Colonic mucosa (tissue), 4 donors: ENCODE measurements around the gene TUBA3E. TPM values are rescaled to one million over a fixed set of nuclear protein-coding genes. Genes with fewer than 3 reads are reported as not detected.
"Not testable (repeated sequence)": the region's sequence is repeated elsewhere in the genome, so short reads cannot be mapped to it uniquely, and the experiment has no call there.

ENCODE experiments used
- DNase-seq: peaks from one replicate; pipeline ENCODE4 v3.0.0-alpha.2; 2020
- H3K27ac ChIP-seq: fragments of 200-600 bp; one replicate; pipeline ENCODE4 v1.8.0; 2021
- H3K27me3 ChIP-seq: fragments of 200-600 bp; one replicate; pipeline ENCODE4 v1.8.0; 2021
- H3K36me3 ChIP-seq: fragments of 200-600 bp; one replicate; pipeline ENCODE4 v1.8.0; 2021
- H3K4me1 ChIP-seq: fragments of 200-600 bp; one replicate; pipeline ENCODE4 v1.8.0; 2021; ENCODE audit warnings: mild to moderate bottlenecking
- H3K4me3 ChIP-seq: fragments of 200-600 bp; one replicate; pipeline ENCODE4 v1.8.0; 2021
- H3K9ac ChIP-seq, 2 donors: one replicate each; pipeline ENCODE4 v1.7.0; 2013; ENCODE audit warnings: control low read depth in 2 of 2, low read depth in 2 of 2, low read length in 2 of 2
- H3K9me3 ChIP-seq: fragments of 200-600 bp; one replicate; pipeline ENCODE4 v1.8.0; 2021
- intact Hi-C: fragments of 100-400 bp; cut with DNase I; formaldehyde crosslinking; loops from one replicate; pipeline ENCODE4 v1.14.1; 2022
- total RNA-seq, 2 donors: library from RNA; stranded (reverse); fragmentation: NEBNext Ultra II Directional in 1 of 2; extraction: Animal tissue kit (Norgen Biotek cat#: 25700) in 1 of 2; gene quantifications; one replicate each; pipeline ENCODE4 v1.2.1, GENCODE V29; 2021
- TF ChIP-seq, protein P1 (sequence below): fragments of 200-600 bp; IDR thresholded peaks from one replicate; pipeline ENCODE4 v1.8.0; 2022; ENCODE audit warnings: antibody characterized with exemption, mild to moderate bottlenecking
- donor health status: healthy.
- donor health status: DM: no; HTN: no; CAD: no.
- donor health status: DM: no; HTN: no; CAD: no.

The TUBA3E gene
- total RNA-seq, 2 donors from 2014 or later = not detected

DNA sequence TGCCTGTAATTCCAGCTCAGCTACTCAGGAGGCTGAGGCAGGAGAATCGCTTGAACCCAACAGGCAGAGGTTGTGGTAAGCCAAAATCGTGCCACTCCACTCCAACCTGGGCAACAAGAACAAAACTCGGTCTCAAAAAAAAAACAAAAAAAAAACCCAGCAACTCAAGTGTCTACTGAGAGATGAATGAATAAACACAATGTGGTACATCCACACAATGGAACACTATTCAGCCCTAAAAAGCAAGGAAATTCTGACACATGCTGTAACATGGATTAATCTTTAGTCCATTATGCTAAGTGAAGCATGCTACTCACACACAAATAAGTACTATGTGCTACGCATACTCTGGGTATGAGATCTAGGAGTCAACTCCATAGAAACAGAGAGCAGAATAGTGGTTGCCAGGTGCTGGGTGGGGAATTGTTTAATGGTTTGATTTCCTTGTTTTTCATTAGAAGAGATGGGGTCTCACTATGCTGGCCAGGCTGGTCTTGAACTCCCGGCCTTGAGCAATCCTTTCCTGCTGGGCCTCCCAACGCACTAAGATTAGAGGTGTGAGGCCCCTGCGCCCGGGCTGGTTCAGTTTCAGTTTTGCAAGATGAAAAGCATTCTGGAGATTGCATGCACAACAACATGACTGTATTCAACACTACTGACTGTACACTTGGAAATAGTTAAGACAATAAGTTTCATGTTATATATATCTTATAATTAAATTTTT lies 32.8 kb downstream of the TUBA3E start:
- DNase-seq = no peak
- H3K4me3 ChIP-seq = no peak overlapping the region
- H3K36me3 ChIP-seq = no peaks in the 10 kb centered on the region
- intact Hi-C loops = loop anchor here (10.0 kb wide), 1 partner anchor 1339 kb away; no protein-coding TSS in a partner anchor
- H3K9ac ChIP-seq = no peak overlapping the region
- H3K9me3 ChIP-seq = no peaks in the 10 kb centered on the region
- H3K4me1 ChIP-seq = no peaks in the 10 kb centered on the region
- H3K27me3 ChIP-seq = no peaks in the 10 kb centered on the region
- TF ChIP-seq, protein P1, sequence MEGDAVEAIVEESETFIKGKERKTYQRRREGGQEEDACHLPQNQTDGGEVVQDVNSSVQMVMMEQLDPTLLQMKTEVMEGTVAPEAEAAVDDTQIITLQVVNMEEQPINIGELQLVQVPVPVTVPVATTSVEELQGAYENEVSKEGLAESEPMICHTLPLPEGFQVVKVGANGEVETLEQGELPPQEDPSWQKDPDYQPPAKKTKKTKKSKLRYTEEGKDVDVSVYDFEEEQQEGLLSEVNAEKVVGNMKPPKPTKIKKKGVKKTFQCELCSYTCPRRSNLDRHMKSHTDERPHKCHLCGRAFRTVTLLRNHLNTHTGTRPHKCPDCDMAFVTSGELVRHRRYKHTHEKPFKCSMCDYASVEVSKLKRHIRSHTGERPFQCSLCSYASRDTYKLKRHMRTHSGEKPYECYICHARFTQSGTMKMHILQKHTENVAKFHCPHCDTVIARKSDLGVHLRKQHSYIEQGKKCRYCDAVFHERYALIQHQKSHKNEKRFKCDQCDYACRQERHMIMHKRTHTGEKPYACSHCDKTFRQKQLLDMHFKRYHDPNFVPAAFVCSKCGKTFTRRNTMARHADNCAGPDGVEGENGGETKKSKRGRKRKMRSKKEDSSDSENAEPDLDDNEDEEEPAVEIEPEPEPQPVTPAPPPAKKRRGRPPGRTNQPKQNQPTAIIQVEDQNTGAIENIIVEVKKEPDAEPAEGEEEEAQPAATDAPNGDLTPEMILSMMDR = no peak
- H3K27ac ChIP-seq = no peak overlapping the region

DNA sequence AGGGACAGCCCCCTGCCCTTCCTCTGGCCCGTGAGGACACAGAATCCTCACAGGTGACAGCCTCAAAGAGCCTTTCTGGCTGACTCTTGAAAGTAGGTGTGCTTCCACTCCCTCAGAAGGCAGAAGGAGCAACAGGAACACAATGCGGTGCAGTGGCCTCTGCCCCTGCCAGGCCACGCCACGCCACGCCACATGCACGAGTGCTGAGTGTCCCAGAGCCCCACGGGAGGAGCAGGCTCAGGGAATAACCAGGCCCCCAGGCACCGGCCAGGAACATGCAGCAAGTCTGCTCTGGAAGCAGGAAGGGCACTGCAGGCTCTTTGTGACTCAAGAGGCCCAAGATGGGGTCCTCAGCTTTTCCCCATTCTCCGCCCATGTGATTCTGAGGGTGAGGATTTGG lies 35.3 kb downstream of the TUBA3E start:
- Histone ChIP-seq H3K27me3 (no peaks in the 10 kb centered on the region), H3K9me3 (no peaks in the 10 kb centered on the region), H3K36me3 (no peaks in the 10 kb centered on the region), H3K9ac (no peak overlapping the region), H3K4me3 (no peak overlapping the region), H3K27ac (no peak overlapping the region), H3K4me1 (no peaks in the 10 kb centered on the region)
- intact Hi-C loops = loop anchor here (10.0 kb wide), 1 partner anchor 1342 kb away; no protein-coding TSS in a partner anchor
- TF ChIP-seq, protein P1 = no peak
- no peak for DNase-seq

DNA sequence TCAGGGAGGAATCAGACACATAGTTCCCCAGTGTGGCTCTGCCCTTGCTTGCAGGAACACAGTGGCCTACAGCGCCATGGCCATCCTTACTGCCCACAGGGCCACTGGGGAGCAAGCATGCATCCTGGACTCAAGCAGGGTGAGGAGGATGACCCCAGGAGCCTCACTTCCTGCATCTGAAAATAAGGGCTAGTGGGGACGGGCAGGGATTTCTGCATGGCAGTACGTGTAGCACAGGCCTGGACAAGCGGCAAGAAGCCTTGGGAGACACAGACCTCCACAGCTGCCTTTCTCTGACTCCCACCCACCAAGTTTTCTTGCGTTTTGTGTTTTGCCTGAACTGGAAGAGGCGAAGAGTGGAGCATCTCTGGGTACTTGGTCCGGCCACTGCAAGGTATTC lies 35.8 kb downstream of the TUBA3E start:
- not testable (repeated sequence) for DNase-seq, H3K4me3 ChIP-seq, H3K27me3 ChIP-seq, H3K9ac ChIP-seq, H3K27ac ChIP-seq, H3K36me3 ChIP-seq, H3K9me3 ChIP-seq, H3K4me1 ChIP-seq
- intact Hi-C loops = loop anchor here (10.0 kb wide), 1 partner anchor 1342 kb away; no protein-coding TSS in a partner anchor

DNA sequence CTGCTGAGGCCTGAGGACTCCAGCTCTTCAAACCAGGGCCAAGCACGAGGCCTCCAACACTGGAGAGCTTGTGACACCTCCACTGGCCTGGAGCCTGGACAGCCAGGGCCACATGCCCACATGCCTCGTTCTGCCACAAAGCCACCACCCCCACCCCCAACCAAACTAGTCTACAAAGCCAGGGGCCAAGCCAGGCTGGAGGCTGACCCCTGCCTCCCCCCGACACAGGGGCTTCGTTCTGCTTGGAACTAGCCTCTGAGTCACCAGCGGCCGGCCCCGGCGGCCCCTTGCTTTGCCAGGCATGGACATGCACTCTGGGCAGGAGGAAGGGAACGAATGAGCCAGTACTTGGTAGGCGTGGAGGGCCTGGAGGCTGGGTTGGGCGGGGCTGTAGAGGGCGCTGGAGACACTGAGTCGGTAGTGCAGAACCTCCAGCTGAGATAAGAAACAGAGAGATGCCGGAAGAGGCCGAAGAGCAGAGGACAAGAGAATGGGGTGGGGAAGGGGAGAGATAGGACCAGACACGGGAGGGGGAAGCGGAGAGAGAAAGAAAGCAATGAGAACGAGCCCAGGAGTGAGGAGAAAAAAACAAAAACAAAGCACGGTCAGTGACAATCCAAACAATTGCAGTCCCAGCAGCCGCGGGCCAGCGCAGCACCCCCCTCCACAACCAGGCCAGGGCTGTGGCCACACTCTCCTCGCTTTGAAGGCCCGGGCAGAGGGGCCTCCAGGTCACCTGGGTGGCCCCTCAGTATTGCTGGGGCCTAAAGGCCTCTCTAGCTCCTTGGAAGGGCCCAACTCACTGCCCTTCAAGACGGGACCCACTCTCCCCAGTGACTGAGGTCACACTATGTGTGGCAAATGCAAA lies 37.2 kb downstream of the TUBA3E start:
- not testable (repeated sequence) for H3K9ac ChIP-seq, H3K36me3 ChIP-seq, H3K27me3 ChIP-seq, H3K9me3 ChIP-seq, DNase-seq, H3K4me3 ChIP-seq, H3K27ac ChIP-seq, H3K4me1 ChIP-seq
- intact Hi-C loops = loop anchor here (10.0 kb wide), 1 partner anchor 1344 kb away; no protein-coding TSS in a partner anchor

DNA sequence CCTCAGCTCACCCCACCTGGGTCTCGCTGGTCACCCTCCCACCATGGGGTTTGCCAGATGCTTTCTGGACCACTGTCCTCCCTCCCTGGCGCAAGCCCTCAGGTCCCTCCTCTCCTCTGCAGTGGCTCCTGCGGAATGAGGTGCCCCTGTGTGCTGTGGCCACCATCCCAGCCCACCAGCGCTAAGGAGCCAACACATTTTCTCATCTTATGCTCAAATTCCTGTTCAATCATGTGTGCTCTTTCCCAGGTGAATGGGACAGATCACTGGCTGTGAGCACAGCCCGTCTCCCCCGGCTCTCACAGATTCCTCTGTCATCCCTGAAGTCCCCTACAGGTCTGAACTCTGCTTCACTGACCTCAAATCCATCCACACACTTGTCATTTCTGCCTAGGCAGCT lies 38.1 kb downstream of the TUBA3E start:
- no peak for DNase-seq
- intact Hi-C loops = loop anchor here (10.0 kb wide), 1 partner anchor 1345 kb away; no protein-coding TSS in a partner anchor
- H3K9me3 ChIP-seq = no peaks in the 10 kb centered on the region

DNA sequence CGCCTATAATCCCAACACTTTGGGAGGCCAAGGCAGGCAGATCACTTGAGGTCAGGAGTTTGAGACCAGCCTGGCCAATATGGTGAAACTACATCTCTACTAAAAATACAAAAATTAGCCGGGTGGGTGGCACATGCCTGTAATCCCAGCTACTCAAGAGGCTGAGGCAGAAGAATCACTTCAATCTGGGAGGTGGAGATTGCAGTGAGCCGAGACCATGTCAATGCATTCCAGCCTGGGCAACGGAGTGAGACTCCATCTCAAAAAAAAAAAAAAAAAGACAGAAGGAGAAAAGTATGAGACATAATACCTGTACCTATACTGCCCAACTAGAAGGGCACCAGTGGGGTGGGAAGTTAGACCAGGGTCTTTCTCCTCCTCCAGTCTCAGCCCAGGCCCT lies 38.9 kb downstream of the TUBA3E start:
- not testable (repeated sequence) for H3K4me3 ChIP-seq, H3K4me1 ChIP-seq, H3K27me3 ChIP-seq, H3K9ac ChIP-seq, H3K9me3 ChIP-seq, H3K36me3 ChIP-seq, H3K27ac ChIP-seq, DNase-seq
- intact Hi-C loops = loop anchor here (5.0 kb wide), 1 partner anchor 173 kb away; no protein-coding TSS in a partner anchor

More for the DNA sequence above, 38.1 kb downstream of the TUBA3E start:
- TF ChIP-seq, protein P1 = no peak
- H3K9ac ChIP-seq = no peak overlapping the region
- no peaks in the 10 kb centered on the region for H3K27me3 ChIP-seq
- H3K27ac ChIP-seq = no peak overlapping the region
- no peak overlapping the region for H3K4me3 ChIP-seq
- no peaks in the 10 kb centered on the region for H3K4me1 ChIP-seq
- H3K36me3 ChIP-seq = no peaks in the 10 kb centered on the region
